ENCODE results near the gene TJP3. TPM values are rescaled to one million over a fixed set of nuclear protein-coding genes. Genes with fewer than 3 reads are reported as not detected.

TJP3 gene
- total and polyA plus RNA-seq, 2 experiments from 2014 or later, result 18.2 to 23.9 TPM

DNA sequence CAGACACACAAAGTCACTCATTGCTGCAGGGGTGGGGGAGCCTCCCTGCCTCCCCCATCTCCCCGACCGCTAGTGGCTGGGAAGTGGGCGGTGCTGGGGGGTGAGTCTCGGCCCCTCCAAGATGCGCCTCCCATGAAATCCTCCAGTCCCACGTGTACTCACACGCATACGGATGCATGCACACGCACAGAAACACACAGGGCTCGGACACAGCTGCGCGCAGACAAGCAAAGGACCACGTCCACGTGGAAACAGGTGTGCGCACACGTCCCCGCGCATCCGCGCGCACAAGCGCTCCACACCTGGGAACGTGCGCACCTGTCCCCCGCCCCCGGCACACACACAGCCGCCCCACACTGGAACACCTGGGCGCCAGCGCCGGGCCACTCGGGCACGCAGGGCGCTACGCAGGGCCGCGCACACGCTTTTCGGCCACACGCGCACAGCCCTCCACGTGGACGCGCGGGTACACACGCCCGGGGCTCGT lies 77.3 kb downstream of the TJP3 start (continued):
- TF ChIP-seq, protein P1, sequence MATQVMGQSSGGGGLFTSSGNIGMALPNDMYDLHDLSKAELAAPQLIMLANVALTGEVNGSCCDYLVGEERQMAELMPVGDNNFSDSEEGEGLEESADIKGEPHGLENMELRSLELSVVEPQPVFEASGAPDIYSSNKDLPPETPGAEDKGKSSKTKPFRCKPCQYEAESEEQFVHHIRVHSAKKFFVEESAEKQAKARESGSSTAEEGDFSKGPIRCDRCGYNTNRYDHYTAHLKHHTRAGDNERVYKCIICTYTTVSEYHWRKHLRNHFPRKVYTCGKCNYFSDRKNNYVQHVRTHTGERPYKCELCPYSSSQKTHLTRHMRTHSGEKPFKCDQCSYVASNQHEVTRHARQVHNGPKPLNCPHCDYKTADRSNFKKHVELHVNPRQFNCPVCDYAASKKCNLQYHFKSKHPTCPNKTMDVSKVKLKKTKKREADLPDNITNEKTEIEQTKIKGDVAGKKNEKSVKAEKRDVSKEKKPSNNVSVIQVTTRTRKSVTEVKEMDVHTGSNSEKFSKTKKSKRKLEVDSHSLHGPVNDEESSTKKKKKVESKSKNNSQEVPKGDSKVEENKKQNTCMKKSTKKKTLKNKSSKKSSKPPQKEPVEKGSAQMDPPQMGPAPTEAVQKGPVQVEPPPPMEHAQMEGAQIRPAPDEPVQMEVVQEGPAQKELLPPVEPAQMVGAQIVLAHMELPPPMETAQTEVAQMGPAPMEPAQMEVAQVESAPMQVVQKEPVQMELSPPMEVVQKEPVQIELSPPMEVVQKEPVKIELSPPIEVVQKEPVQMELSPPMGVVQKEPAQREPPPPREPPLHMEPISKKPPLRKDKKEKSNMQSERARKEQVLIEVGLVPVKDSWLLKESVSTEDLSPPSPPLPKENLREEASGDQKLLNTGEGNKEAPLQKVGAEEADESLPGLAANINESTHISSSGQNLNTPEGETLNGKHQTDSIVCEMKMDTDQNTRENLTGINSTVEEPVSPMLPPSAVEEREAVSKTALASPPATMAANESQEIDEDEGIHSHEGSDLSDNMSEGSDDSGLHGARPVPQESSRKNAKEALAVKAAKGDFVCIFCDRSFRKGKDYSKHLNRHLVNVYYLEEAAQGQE (IDR thresholded peaks at IDR 0.05; ENCODE audit: unreplicated experiment), result no peak
- TF ChIP-seq, protein P2, sequence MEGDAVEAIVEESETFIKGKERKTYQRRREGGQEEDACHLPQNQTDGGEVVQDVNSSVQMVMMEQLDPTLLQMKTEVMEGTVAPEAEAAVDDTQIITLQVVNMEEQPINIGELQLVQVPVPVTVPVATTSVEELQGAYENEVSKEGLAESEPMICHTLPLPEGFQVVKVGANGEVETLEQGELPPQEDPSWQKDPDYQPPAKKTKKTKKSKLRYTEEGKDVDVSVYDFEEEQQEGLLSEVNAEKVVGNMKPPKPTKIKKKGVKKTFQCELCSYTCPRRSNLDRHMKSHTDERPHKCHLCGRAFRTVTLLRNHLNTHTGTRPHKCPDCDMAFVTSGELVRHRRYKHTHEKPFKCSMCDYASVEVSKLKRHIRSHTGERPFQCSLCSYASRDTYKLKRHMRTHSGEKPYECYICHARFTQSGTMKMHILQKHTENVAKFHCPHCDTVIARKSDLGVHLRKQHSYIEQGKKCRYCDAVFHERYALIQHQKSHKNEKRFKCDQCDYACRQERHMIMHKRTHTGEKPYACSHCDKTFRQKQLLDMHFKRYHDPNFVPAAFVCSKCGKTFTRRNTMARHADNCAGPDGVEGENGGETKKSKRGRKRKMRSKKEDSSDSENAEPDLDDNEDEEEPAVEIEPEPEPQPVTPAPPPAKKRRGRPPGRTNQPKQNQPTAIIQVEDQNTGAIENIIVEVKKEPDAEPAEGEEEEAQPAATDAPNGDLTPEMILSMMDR (conservative IDR thresholded peaks at IDR 0.05; ENCODE audit: low read depth in 2 of 2), result no peak

DNA sequence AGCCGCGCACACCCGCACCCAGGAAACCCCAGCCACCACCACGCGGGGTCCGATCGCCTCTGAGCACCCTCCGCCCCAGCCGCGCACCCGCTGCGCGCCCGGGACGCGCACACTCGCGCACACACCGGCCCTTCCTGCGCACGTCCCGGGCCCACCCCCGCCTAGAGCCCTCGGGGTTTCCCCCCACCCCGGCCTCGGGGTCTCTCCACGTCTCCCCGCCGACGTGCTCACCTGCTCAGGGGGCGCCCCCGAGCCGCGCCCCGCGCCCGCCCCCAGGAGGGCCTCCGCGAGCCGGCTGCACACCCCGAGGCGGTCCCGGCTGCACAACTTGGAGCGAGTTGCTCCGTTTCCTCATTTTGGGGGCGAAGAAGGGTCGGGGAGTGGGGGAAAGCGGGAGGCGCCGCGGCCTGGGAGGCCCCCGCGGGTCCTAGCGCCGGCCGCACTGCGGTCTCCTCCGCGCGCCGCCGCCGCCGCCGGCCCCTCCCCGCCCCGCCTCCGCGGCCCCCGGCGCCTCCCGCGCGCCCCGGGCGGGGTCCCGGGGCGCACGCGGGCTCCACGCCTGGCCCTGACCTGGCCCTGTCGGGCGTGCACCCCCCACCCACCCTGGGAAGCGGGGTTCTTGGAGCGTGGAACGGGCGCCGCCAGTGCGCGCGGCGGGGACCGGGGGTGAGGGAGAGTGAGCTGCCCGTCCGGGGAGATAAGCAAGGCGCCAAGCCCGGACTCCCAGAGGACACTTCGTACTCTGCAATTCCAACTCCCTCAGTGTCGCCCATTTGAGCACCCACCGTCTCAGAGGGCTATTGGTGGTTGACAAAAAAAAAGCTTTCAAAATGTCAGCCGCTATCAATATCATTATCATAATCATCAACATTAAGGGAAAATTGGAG lies 78.0 kb downstream of the TJP3 start, which contains the start of gene MATK:
Gene MATK (minus strand): TSS at position 444 of the 887 bp plus-strand sequence. CDS start 1,246 bp downstream, outside the sequence.
- H3K27me3 Mint-ChIP-seq (ENCODE audit: insufficient read depth, low read depth, poor library complexity), result peaks cover 21% of the 10 kb centered on the region
- Histone ChIP-seq H3F3A (replicated peaks; ENCODE audit: low read depth) (no peaks in the 10 kb centered on the region), H3K4me2 (peak within 1 kb of the TSS; percentile 87), H3K9me2 (ENCODE audit: insufficient read depth) (no peaks in the 10 kb centered on the region), H3K27ac (ENCODE audit: low read depth) (no peak within 1 kb of the TSS), H3K4me1 (ENCODE audit: insufficient read depth) (no peaks in the 10 kb centered on the region; the same call in 1 of the 2 replicates), H3K27me3 (ENCODE audit: insufficient read depth) (peaks cover 10% of the 10 kb centered on the region), H4K20me1 (replicated peaks; ENCODE audit: insufficient read depth) (no peaks in the 10 kb centered on the region), H2AFZ (peak within 1 kb of the TSS; percentile 92), H3K4me3 (peak within 1 kb of the TSS; percentile 78), H3K36me3 (ENCODE audit: insufficient read depth) (peaks cover 4% of the 10 kb centered on the region; the same call in 1 of the 2 replicates), H3K79me2 (replicated peaks; ENCODE audit: insufficient read depth) (no peaks in the 10 kb centered on the region)
- peaks cover 8% of the 10 kb centered on the region for H3K4me1 Mint-ChIP-seq
- H3K27ac Mint-ChIP-seq, result no peak within 1 kb of the TSS
- ATAC-seq (peak; percentile 53), DNase-seq (ENCODE audit: low spot score) (peak; percentile 74)
- TF ChIP-seq, protein P3, sequence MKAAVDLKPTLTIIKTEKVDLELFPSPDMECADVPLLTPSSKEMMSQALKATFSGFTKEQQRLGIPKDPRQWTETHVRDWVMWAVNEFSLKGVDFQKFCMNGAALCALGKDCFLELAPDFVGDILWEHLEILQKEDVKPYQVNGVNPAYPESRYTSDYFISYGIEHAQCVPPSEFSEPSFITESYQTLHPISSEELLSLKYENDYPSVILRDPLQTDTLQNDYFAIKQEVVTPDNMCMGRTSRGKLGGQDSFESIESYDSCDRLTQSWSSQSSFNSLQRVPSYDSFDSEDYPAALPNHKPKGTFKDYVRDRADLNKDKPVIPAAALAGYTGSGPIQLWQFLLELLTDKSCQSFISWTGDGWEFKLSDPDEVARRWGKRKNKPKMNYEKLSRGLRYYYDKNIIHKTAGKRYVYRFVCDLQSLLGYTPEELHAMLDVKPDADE (IDR thresholded peaks at IDR 0.05), result no peak
- 0 out of 2 replicates have a peak, but pooled peaks have one; percentile 24 for TF ChIP-seq POLR2AphosphoS5 (IDR thresholded peaks at IDR 0.05; ENCODE audit: low read depth)
- TF ChIP-seq, protein P4, sequence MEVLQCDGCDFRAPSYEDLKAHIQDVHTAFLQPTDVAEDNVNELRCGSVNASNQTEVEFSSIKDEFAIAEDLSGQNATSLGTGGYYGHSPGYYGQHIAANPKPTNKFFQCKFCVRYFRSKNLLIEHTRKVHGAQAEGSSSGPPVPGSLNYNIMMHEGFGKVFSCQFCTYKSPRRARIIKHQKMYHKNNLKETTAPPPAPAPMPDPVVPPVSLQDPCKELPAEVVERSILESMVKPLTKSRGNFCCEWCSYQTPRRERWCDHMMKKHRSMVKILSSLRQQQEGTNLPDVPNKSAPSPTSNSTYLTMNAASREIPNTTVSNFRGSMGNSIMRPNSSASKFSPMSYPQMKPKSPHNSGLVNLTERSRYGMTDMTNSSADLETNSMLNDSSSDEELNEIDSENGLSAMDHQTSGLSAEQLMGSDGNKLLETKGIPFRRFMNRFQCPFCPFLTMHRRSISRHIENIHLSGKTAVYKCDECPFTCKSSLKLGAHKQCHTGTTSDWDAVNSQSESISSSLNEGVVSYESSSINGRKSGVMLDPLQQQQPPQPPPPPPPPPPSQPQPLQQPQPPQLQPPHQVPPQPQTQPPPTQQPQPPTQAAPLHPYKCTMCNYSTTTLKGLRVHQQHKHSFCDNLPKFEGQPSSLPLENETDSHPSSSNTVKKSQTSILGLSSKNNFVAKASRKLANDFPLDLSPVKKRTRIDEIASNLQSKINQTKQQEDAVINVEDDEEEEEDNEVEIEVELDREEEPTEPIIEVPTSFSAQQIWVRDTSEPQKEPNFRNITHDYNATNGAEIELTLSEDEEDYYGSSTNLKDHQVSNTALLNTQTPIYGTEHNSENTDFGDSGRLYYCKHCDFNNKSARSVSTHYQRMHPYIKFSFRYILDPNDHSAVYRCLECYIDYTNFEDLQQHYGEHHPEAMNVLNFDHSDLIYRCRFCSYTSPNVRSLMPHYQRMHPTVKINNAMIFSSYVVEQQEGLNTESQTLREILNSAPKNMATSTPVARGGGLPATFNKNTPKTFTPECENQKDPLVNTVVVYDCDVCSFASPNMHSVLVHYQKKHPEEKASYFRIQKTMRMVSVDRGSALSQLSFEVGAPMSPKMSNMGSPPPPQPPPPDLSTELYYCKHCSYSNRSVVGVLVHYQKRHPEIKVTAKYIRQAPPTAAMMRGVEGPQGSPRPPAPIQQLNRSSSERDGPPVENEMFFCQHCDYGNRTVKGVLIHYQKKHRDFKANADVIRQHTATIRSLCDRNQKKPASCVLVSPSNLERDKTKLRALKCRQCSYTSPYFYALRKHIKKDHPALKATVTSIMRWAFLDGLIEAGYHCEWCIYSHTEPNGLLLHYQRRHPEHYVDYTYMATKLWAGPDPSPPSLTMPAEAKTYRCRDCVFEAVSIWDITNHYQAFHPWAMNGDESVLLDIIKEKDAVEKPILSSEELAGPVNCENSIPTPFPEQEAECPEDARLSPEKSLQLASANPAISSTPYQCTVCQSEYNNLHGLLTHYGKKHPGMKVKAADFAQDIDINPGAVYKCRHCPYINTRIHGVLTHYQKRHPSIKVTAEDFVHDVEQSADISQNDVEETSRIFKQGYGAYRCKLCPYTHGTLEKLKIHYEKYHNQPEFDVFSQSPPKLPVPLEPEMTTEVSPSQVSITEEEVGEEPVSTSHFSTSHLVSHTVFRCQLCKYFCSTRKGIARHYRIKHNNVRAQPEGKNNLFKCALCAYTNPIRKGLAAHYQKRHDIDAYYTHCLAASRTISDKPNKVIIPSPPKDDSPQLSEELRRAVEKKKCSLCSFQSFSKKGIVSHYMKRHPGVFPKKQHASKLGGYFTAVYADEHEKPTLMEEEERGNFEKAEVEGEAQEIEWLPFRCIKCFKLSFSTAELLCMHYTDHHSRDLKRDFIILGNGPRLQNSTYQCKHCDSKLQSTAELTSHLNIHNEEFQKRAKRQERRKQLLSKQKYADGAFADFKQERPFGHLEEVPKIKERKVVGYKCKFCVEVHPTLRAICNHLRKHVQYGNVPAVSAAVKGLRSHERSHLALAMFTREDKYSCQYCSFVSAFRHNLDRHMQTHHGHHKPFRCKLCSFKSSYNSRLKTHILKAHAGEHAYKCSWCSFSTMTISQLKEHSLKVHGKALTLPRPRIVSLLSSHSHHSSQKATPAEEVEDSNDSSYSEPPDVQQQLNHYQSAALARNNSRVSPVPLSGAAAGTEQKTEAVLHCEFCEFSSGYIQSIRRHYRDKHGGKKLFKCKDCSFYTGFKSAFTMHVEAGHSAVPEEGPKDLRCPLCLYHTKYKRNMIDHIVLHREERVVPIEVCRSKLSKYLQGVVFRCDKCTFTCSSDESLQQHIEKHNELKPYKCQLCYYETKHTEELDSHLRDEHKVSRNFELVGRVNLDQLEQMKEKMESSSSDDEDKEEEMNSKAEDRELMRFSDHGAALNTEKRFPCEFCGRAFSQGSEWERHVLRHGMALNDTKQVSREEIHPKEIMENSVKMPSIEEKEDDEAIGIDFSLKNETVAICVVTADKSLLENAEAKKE (CRISPR knock-in tag; IDR thresholded peaks at IDR 0.05), result no peak
- H3K4me3 Mint-ChIP-seq, result peak within 1 kb of the TSS; percentile 78
- H3K9me3 Mint-ChIP-seq, result peaks cover 18% of the 10 kb centered on the region
- H3K36me3 Mint-ChIP-seq (ENCODE audit: low read depth), result peaks cover 28% of the 10 kb centered on the region

Measured in GM23338 (cell line).